Liver (tissue), 3 donors: ENCODE data around the gene HTR2A.

Source experiments
- CTCF ChIP-seq: fragments of 150-350 bp; IDR thresholded peaks from 2 replicates; pipeline ENCODE4 v1.5.1; 2017; ENCODE audit warnings: improper control_type of control experiment, low read depth, low read length; ENCODE audit not compliant: missing input control
- RAD21 ChIP-seq, 2 donors: IDR thresholded peaks; 2 replicates each; pipeline ENCODE4 v1.6.1; 2016; ENCODE audit warnings: antibody characterized with exemption in 2 of 2, mild to moderate bottlenecking in 2 of 2
- SP1 ChIP-seq: IDR thresholded peaks from 2 replicates; pipeline ENCODE4 v1.6.1; 2018; ENCODE audit warnings: antibody characterized with exemption, mild to moderate bottlenecking
- TF ChIP-seq, protein P1 (sequence below): IDR thresholded peaks from 2 replicates; pipeline ENCODE4 v1.6.1; 2016; ENCODE audit warnings: antibody characterized with exemption, mild to moderate bottlenecking
- donor health status: healthy.
- donor health status: healthy.

DNA sequence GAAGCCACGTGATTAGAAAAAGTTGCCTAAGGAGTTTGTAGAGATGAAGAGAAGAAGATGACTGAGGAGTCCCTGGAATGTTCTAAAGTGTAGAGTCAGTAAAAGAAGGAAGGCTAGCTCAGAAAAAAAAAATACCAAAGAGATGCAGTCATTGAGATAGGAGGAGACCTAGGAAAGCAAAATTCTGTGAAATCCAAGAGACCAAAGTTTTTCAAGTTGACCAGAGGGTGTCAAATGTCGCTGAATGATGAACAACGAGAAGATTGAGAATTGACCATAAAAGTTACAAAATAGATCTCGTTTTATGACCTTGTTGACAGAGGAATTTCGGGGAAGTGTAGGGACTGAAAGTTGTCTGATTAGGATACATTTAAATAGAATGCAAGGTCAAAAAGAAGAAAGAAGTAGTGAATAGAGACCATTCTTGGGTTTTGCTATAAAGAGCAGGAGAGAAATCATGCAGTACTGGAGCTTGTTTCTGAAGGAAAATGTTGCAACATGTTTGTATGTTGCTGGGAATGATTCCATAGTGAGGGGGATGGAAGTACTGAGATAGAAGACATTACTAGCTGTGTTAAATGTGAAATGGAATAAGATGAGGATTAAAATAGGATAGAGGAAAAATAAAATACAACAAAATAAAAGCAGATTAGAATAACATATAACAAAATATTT lies 30.2 kb upstream of the HTR2A start:
- TF ChIP-seq CTCF, result no peak
- no peak for TF ChIP-seq RAD21 (IDR thresholded peaks at IDR 0.05)
- TF ChIP-seq, protein P1, sequence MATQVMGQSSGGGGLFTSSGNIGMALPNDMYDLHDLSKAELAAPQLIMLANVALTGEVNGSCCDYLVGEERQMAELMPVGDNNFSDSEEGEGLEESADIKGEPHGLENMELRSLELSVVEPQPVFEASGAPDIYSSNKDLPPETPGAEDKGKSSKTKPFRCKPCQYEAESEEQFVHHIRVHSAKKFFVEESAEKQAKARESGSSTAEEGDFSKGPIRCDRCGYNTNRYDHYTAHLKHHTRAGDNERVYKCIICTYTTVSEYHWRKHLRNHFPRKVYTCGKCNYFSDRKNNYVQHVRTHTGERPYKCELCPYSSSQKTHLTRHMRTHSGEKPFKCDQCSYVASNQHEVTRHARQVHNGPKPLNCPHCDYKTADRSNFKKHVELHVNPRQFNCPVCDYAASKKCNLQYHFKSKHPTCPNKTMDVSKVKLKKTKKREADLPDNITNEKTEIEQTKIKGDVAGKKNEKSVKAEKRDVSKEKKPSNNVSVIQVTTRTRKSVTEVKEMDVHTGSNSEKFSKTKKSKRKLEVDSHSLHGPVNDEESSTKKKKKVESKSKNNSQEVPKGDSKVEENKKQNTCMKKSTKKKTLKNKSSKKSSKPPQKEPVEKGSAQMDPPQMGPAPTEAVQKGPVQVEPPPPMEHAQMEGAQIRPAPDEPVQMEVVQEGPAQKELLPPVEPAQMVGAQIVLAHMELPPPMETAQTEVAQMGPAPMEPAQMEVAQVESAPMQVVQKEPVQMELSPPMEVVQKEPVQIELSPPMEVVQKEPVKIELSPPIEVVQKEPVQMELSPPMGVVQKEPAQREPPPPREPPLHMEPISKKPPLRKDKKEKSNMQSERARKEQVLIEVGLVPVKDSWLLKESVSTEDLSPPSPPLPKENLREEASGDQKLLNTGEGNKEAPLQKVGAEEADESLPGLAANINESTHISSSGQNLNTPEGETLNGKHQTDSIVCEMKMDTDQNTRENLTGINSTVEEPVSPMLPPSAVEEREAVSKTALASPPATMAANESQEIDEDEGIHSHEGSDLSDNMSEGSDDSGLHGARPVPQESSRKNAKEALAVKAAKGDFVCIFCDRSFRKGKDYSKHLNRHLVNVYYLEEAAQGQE, result no peak
- no peak for TF ChIP-seq SP1
